ENCODE data around the gene C17orf100.

- TF ChIP-seq CTCF (conservative IDR thresholded peaks at IDR 0.05; ENCODE audit: low read length): no peak
- no peak for TF ChIP-seq EZH2phosphoT487 (IDR thresholded peaks at IDR 0.05; ENCODE audit: borderline replicate concordance, low read depth, low read length)
Measured at GRCh38 chr17:6651354-6651918, at the start of gene C17orf100, which contains the start of gene MED31.
